Activated CD4-positive, alpha-beta memory T cell treated with anti-CD3 and anti-CD28 coated beads, Interleukin-2, amount 10 ng/mL, durations not matched to agents 7 days and 5 days (primary cell): ENCODE data around the gene BNC2. TPM values are rescaled to one million over a fixed set of nuclear protein-coding genes. Genes with fewer than 3 reads are reported as not detected.

ENCODE experiments used
- CTCF ChIA-PET: fragments of 350-600 bp; sonication (Branson Sonifier 250); formaldehyde crosslinking; loops from one replicate; lab custom pipeline; 2021; ENCODE audit warnings: antibody characterized with exemption, inconsistent platforms; lab: Charles Lee
- POLR2A ChIA-PET: fragments of 350-600 bp; sonication (Branson Sonifier 250); formaldehyde crosslinking; loops from one replicate; lab custom pipeline; 2021; ENCODE audit warnings: antibody characterized with exemption; lab: Charles Lee
- DNase-seq: peaks from one replicate; pipeline ENCODE4 v3.0.0-alpha.2; 2020
- H3K27ac Mint-ChIP-seq: one replicate; pipeline ENCODE4 v1.8.0; 2021; ENCODE audit warnings: mild to moderate bottlenecking, mixed read lengths
- H3K27me3 Mint-ChIP-seq: one replicate; pipeline ENCODE4 v1.8.0; 2021; ENCODE audit warnings: mixed read lengths
- H3K36me3 Mint-ChIP-seq: one replicate; pipeline ENCODE4 v1.8.0; 2021; ENCODE audit warnings: low read depth, mixed read lengths
- H3K4me1 Mint-ChIP-seq: one replicate; pipeline ENCODE4 v1.8.0; 2021; ENCODE audit warnings: mixed read lengths
- H3K4me3 Mint-ChIP-seq: one replicate; pipeline ENCODE4 v1.8.0; 2021; ENCODE audit warnings: mild to moderate bottlenecking, mixed read lengths
- H3K9me3 Mint-ChIP-seq: one replicate; pipeline ENCODE4 v1.8.0; 2021; ENCODE audit warnings: mixed read lengths
- total RNA-seq, 2 experiments: library from RNA; stranded (reverse); gene quantifications; one replicate each; pipeline ENCODE4 v1.2.3, GENCODE V29; 2021

Gene BNC2
- total RNA-seq, 2 experiments from 2014 or later, result not detected

GRCh38 chr9:16676519-16676918 lies 194.0 kb downstream of the BNC2 start:
- POLR2A ChIA-PET, result no interaction called here
- no peaks in the 10 kb centered on the region for H3K36me3 Mint-ChIP-seq
- no peak overlapping the region for H3K4me3 Mint-ChIP-seq
- H3K9me3 Mint-ChIP-seq, result peaks cover 3% of the 10 kb centered on the region
- H3K27ac Mint-ChIP-seq, result no peak overlapping the region
- DNase-seq, result no peak
- CTCF ChIA-PET, result no interaction called here
- no peaks in the 10 kb centered on the region for H3K27me3 Mint-ChIP-seq
- H3K4me1 Mint-ChIP-seq, result no peaks in the 10 kb centered on the region

- ChIA-PET POLR2A (no interaction called here), CTCF (no interaction called here)
- Mint-ChIP-seq H3K27ac (no peak overlapping the region), H3K27me3 (no peaks in the 10 kb centered on the region), H3K4me1 (no peaks in the 10 kb centered on the region), H3K9me3 (peaks cover 8% of the 10 kb centered on the region), H3K36me3 (no peaks in the 10 kb centered on the region), H3K4me3 (no peak overlapping the region)
- no peak for DNase-seq
Observed at GRCh38 chr9:16675131-16675530, 195.3 kb downstream of the BNC2 start.

GRCh38 chr9:16673171-16673570 lies 197.3 kb downstream of the BNC2 start:
- ChIA-PET CTCF (no interaction called here), POLR2A (no interaction called here)
- H3K4me1 Mint-ChIP-seq, result no peaks in the 10 kb centered on the region
- no peaks in the 10 kb centered on the region for H3K36me3 Mint-ChIP-seq
- no peak overlapping the region for H3K4me3 Mint-ChIP-seq
- peaks cover 8% of the 10 kb centered on the region for H3K9me3 Mint-ChIP-seq
- no peaks in the 10 kb centered on the region for H3K27me3 Mint-ChIP-seq
- no peak overlapping the region for H3K27ac Mint-ChIP-seq
- no peak for DNase-seq

- no peak overlapping the region for H3K27ac Mint-ChIP-seq
- H3K36me3 Mint-ChIP-seq, result no peaks in the 10 kb centered on the region
- H3K27me3 Mint-ChIP-seq, result no peaks in the 10 kb centered on the region
- no peak for DNase-seq
- CTCF ChIA-PET, result no interaction called here
- H3K4me1 Mint-ChIP-seq, result no peaks in the 10 kb centered on the region
- H3K4me3 Mint-ChIP-seq, result no peak overlapping the region
- peaks cover 8% of the 10 kb centered on the region for H3K9me3 Mint-ChIP-seq
- POLR2A ChIA-PET, result no interaction called here
Observed at GRCh38 chr9:16672501-16672900, 198.0 kb downstream of the BNC2 start.

- no peaks in the 10 kb centered on the region for H3K4me1 Mint-ChIP-seq
- H3K36me3 Mint-ChIP-seq, result no peaks in the 10 kb centered on the region
- H3K27ac Mint-ChIP-seq, result no peak overlapping the region
- H3K27me3 Mint-ChIP-seq, result no peaks in the 10 kb centered on the region
- no peak for DNase-seq
- no peak overlapping the region for H3K4me3 Mint-ChIP-seq
- peaks cover 12% of the 10 kb centered on the region for H3K9me3 Mint-ChIP-seq
- ChIA-PET CTCF (no interaction called here), POLR2A (no interaction called here)
Observed at GRCh38 chr9:16671591-16672137, 198.8 kb downstream of the BNC2 start.

GRCh38 chr9:16670791-16671190 lies 199.7 kb downstream of the BNC2 start:
- CTCF ChIA-PET, result no interaction called here
- no peak for DNase-seq
- Mint-ChIP-seq H3K9me3 (peaks cover 12% of the 10 kb centered on the region), H3K27me3 (no peaks in the 10 kb centered on the region), H3K36me3 (no peaks in the 10 kb centered on the region), H3K27ac (no peak overlapping the region), H3K4me3 (no peak overlapping the region), H3K4me1 (no peaks in the 10 kb centered on the region)
- POLR2A ChIA-PET, result no interaction called here

- ChIA-PET POLR2A (no interaction called here), CTCF (no interaction called here)
- no peaks in the 10 kb centered on the region for H3K4me1 Mint-ChIP-seq
- no peak overlapping the region for H3K27ac Mint-ChIP-seq
- DNase-seq, result no peak
- H3K27me3 Mint-ChIP-seq, result no peaks in the 10 kb centered on the region
- H3K9me3 Mint-ChIP-seq, result peaks cover 17% of the 10 kb centered on the region
- no peaks in the 10 kb centered on the region for H3K36me3 Mint-ChIP-seq
- no peak overlapping the region for H3K4me3 Mint-ChIP-seq
Observed at GRCh38 chr9:16668734-16669295, 201.7 kb downstream of the BNC2 start.

- no peaks in the 10 kb centered on the region for H3K27me3 Mint-ChIP-seq
- no peak overlapping the region for H3K27ac Mint-ChIP-seq
- DNase-seq, result no peak
- no peaks in the 10 kb centered on the region for H3K36me3 Mint-ChIP-seq
- peaks cover 14% of the 10 kb centered on the region for H3K9me3 Mint-ChIP-seq
- H3K4me1 Mint-ChIP-seq, result no peaks in the 10 kb centered on the region
- H3K4me3 Mint-ChIP-seq, result no peak overlapping the region
- ChIA-PET POLR2A (no interaction called here), CTCF (no interaction called here)
Observed at GRCh38 chr9:16664211-16664610, 206.3 kb downstream of the BNC2 start.

- peaks cover 16% of the 10 kb centered on the region for H3K9me3 Mint-ChIP-seq
- H3K4me1 Mint-ChIP-seq, result no peaks in the 10 kb centered on the region
- H3K36me3 Mint-ChIP-seq, result no peaks in the 10 kb centered on the region
- ChIA-PET CTCF (no interaction called here), POLR2A (no interaction called here)
- H3K27ac Mint-ChIP-seq, result no peak overlapping the region
- no peak for DNase-seq
- H3K27me3 Mint-ChIP-seq, result no peaks in the 10 kb centered on the region
- no peak overlapping the region for H3K4me3 Mint-ChIP-seq
Observed at GRCh38 chr9:16661816-16662215, 208.7 kb downstream of the BNC2 start.

GRCh38 chr9:16659096-16659495 lies 211.4 kb downstream of the BNC2 start:
- no peaks in the 10 kb centered on the region for H3K27me3 Mint-ChIP-seq
- no peaks in the 10 kb centered on the region for H3K36me3 Mint-ChIP-seq
- no peaks in the 10 kb centered on the region for H3K4me1 Mint-ChIP-seq
- ChIA-PET POLR2A (no interaction called here), CTCF (no interaction called here)
- no peak for DNase-seq
- H3K4me3 Mint-ChIP-seq, result no peak overlapping the region
- peaks cover 17% of the 10 kb centered on the region for H3K9me3 Mint-ChIP-seq
- H3K27ac Mint-ChIP-seq, result no peak overlapping the region

- ChIA-PET POLR2A (no interaction called here), CTCF (no interaction called here)
- Mint-ChIP-seq H3K4me1 (no peaks in the 10 kb centered on the region), H3K36me3 (no peaks in the 10 kb centered on the region), H3K27me3 (no peaks in the 10 kb centered on the region), H3K9me3 (peaks cover 15% of the 10 kb centered on the region), H3K27ac (no peak overlapping the region), H3K4me3 (no peak overlapping the region)
- no peak for DNase-seq
Observed at GRCh38 chr9:16656432-16657169, 213.9 kb downstream of the BNC2 start.

- POLR2A ChIA-PET, result no interaction called here
- H3K27me3 Mint-ChIP-seq, result no peaks in the 10 kb centered on the region
- no peaks in the 10 kb centered on the region for H3K36me3 Mint-ChIP-seq
Observed at GRCh38 chr9:16654596-16655126, 215.8 kb downstream of the BNC2 start.

GRCh38 chr9:16653491-16654399 lies 216.7 kb downstream of the BNC2 start:
- H3K4me1 Mint-ChIP-seq, result no peaks in the 10 kb centered on the region
- CTCF ChIA-PET, result no interaction called here
- DNase-seq, result no peak
- H3K4me3 Mint-ChIP-seq, result no peak overlapping the region
- H3K27ac Mint-ChIP-seq, result no peak overlapping the region
- H3K36me3 Mint-ChIP-seq, result no peaks in the 10 kb centered on the region
- H3K9me3 Mint-ChIP-seq, result peaks cover 7% of the 10 kb centered on the region
- POLR2A ChIA-PET, result no interaction called here
- no peaks in the 10 kb centered on the region for H3K27me3 Mint-ChIP-seq

More at GRCh38 chr9:16654596-16655126, 215.8 kb downstream of the BNC2 start:
- Mint-ChIP-seq H3K4me1 (no peaks in the 10 kb centered on the region), H3K9me3 (peaks cover 11% of the 10 kb centered on the region), H3K4me3 (no peak overlapping the region), H3K27ac (no peak overlapping the region)
- no peak for DNase-seq
- CTCF ChIA-PET, result no interaction called here
